BLaER1 (cell line): Measurements from ENCODE around the gene CDC42.

Experiments used
- H3K27ac ChIP-seq: shearing (Covaris generic); formaldehyde crosslinking; 2 replicates; pipeline ENCODE4 v1.8.1; 2022
- H3K27me3 ChIP-seq: shearing (Covaris generic); formaldehyde crosslinking; 2 replicates; pipeline ENCODE4 v1.8.1; 2022
- H3K36me3 ChIP-seq: shearing (Covaris generic); formaldehyde crosslinking; 2 replicates; pipeline ENCODE4 v1.8.1; 2022
- H3K4me1 ChIP-seq: shearing (Covaris generic); formaldehyde crosslinking; 2 replicates; pipeline ENCODE4 v1.8.1; 2022
- H3K4me2 ChIP-seq: shearing (Covaris generic); formaldehyde crosslinking; 2 replicates; pipeline ENCODE4 v1.8.1; 2022
- H3K4me3 ChIP-seq: shearing (Covaris generic); formaldehyde crosslinking; 2 replicates; pipeline ENCODE4 v1.8.1; 2022
- H3K9ac ChIP-seq: shearing (Covaris generic); formaldehyde crosslinking; 2 replicates; pipeline ENCODE4 v1.8.1; 2022
- H3K9me3 ChIP-seq: shearing (Covaris generic); formaldehyde crosslinking; 2 replicates; pipeline ENCODE4 v1.8.1; 2022
- H4K20me1 ChIP-seq: shearing (Covaris generic); formaldehyde crosslinking; 2 replicates; pipeline ENCODE4 v1.8.1; 2022
- Cebpa-rat ChIP-seq: shearing (Covaris generic); IDR thresholded peaks from 2 replicates; pipeline ENCODE4 v1.8.1; 2022

The CDC42 gene

DNA sequence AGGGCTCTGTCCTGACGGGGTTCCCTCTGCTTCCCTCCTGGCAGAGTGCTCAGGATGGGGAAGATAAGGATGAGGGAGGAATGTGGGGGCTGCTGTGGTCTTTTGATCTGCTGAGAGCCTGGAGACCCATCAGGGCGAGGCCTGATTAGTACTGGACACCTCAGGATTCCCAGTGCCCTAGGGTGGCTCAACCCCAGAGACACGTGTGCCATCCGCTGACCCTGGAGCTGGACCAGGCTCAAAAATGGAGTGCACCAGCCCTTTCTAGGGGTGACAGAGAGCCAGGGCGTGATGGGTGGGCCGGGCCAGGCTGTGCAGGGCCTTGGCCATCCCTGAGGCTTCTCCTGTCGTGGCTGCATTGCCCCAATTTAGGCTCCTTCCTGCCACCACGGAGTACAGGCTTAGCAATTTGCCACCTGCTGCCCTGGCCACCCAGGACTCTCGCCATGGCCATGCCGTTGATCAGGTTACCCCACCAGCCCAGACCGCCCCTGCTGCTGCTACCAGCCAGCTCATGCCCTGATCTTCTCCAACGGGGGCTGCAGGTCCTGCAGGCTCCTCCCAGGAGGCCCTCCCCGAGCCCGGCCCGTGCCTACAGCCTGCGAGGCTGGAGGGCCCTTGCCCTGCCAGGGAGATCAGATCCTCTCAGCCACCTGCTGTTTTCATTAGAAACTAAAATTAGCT lies 80.9 kb downstream of the CDC42 start:
- Histone ChIP-seq H3K4me1 (peaks cover 38% of the 10 kb centered on the region), H3K4me2 (peak overlapping the region; percentile 11; the same call in 1 of the 2 replicates), H3K9ac (no peak overlapping the region), H4K20me1 (peaks cover 15% of the 10 kb centered on the region), H3K4me3 (no peak overlapping the region), H3K9me3 (no peaks in the 10 kb centered on the region), H3K36me3 (no peaks in the 10 kb centered on the region), H3K27me3 (no peaks in the 10 kb centered on the region; the same call in 1 of the 2 replicates), H3K27ac (no peak overlapping the region)
- TF ChIP-seq Cebpa-rat: no peak

DNA sequence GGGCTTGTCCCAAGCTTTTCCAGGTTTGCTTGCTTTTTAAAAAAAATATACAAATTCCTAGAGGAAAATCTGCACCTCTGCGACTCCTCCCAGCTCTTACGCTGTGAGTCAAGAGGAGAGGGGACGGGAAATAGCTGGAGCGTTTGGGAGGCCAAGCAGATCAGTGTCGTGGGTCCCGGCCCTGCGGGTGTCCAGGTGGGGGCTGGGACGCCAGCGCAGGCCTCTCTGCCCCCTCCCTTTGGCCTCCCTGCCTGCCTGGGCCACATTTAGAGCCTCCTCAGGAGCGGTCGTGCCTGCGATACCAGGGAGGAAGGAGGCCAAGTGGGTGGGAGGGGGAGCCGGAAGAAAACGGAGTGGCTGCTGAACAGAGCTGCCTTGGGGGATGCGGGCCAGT lies 81.4 kb downstream of the CDC42 start:
- Histone ChIP-seq H3K9ac (no peak overlapping the region), H3K27ac (no peak overlapping the region), H3K9me3 (no peaks in the 10 kb centered on the region), H3K4me1 (peaks cover 43% of the 10 kb centered on the region), H3K27me3 (no peaks in the 10 kb centered on the region; the same call in 1 of the 2 replicates), H4K20me1 (peaks cover 15% of the 10 kb centered on the region), H3K36me3 (no peaks in the 10 kb centered on the region), H3K4me3 (no peak overlapping the region), H3K4me2 (peak overlapping the region; percentile 11; the same call in 1 of the 2 replicates)
- TF ChIP-seq Cebpa-rat: no peak

DNA sequence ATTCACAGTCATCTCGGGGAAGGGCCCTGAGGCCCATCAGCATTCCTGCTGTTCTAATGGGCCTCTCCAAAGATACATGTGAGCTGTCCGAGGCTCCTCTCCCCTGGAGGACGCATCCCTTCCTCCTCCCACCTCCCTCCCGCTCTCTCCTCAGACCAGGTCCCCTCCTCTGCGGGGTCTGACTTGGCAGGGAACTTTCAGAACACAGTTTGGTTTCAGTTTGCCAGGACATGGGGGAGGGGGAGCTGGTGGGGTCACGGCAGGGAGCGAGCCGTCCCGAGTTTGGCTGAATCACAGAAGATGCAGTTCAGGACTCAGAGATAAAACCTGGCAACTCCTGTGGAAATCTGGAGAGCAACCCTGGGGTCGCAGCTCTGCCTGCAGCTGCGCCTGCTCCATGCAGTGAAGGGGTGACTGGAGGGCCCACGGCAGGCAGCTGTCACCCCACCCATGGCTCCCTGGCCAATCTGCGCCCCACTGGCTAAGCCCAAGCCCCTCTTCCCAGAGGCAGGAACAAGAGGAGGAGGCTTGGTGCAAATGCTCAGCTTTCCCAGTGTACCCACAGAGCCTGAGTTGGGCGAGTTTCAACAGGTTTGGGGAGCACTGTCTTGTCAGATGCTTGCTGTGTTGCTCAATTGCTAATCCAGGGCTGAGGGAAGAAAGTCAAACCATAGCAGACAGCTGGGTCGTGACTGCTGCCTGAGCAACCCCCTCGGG lies 84.7 kb downstream of the CDC42 start:
- Histone ChIP-seq H3K4me2 (peak overlapping the region; percentile 42), H3K9me3 (no peaks in the 10 kb centered on the region), H4K20me1 (peaks cover 39% of the 10 kb centered on the region), H3K4me3 (no peak overlapping the region), H3K4me1 (peaks cover 50% of the 10 kb centered on the region), H3K9ac (no peak overlapping the region), H3K27ac (no peak overlapping the region), H3K36me3 (no peaks in the 10 kb centered on the region), H3K27me3 (peaks cover 30% of the 10 kb centered on the region)
- TF ChIP-seq Cebpa-rat: no peak

DNA sequence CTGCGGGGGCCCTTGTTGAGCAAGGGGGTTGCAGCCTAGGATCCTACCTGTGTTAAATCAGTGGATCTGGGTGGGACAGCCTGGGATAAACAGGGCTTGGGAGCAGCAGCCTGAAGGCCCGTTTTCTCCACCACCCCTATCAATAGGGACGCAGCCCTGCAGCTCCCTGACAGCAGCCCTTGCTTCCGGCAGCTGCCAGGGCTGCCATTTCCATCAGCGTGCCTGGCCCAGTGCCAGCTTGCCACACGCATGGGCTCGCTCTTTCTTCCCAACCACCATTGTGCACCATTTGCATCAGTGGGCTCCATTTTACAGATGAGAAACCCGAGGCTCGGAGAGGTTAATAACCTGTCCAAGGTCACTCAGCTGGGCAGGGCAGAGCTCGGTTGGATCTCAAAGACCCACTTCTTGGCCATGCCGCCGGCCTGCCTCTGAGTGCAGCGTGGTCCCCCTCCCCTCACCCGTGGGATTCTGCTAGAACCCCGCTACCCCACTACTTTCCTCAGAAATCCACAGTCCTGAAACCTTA lies 86.6 kb downstream of the CDC42 start:
- Histone ChIP-seq H3K36me3 (no peaks in the 10 kb centered on the region), H4K20me1 (peaks cover 49% of the 10 kb centered on the region), H3K27me3 (peaks cover 48% of the 10 kb centered on the region), H3K4me1 (peaks cover 45% of the 10 kb centered on the region), H3K9ac (no peak overlapping the region), H3K27ac (no peak overlapping the region), H3K9me3 (no peaks in the 10 kb centered on the region), H3K4me2 (peak overlapping the region; percentile 35), H3K4me3 (no peak overlapping the region)
- TF ChIP-seq Cebpa-rat: no peak

DNA sequence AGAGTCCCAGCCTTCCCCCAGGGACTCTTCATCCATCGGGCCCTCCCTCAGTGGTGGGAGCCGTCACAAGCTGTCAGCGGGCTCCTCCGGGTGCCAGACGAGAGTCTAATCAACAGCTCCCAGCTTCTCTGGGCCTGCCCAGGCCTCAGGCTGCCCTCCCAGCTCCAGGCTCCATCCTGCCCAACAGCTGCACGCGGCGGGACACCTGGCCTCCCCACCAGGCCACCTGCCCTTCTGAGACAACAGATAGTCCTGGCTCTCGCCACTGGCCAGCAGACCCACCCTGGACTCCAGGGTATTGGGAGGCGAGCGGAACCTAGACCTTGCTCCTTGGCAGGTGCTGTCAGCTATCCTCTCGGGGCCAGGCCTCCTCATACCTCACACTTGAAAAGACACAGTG lies 87.3 kb downstream of the CDC42 start:
- H3K27me3 ChIP-seq: peaks cover 55% of the 10 kb centered on the region
- no peak overlapping the region for H3K4me2 ChIP-seq

More for the DNA sequence above, 87.3 kb downstream of the CDC42 start:
- Histone ChIP-seq H3K36me3 (no peaks in the 10 kb centered on the region), H3K9me3 (no peaks in the 10 kb centered on the region), H3K27ac (no peak overlapping the region), H3K4me3 (no peak overlapping the region), H3K4me1 (peaks cover 44% of the 10 kb centered on the region), H3K9ac (no peak overlapping the region), H4K20me1 (peaks cover 55% of the 10 kb centered on the region)
- no peak for TF ChIP-seq Cebpa-rat
